HUES64 (cell line): Measurements from ENCODE around the gene LZIC.
A peak's percentile ranks its signal among the peaks of the same experiment; 100 is the strongest.

ENCODE experiments used
- H3K27ac ChIP-seq: 2 replicates; pipeline ENCODE4 v1.7.0; 2013; ENCODE audit warnings: low read depth, low read length, inconsistent platforms
- H3K27me3 ChIP-seq: 2 replicates; pipeline ENCODE4 v1.6.1; 2013; ENCODE audit warnings: mild to moderate bottlenecking, low read length; ENCODE audit not compliant: insufficient read depth
- H3K36me3 ChIP-seq: 2 replicates; pipeline ENCODE4 v1.6.1; 2013; ENCODE audit warnings: mild to moderate bottlenecking, low read length; ENCODE audit not compliant: insufficient read depth
- H3K4me1 ChIP-seq: 2 replicates; pipeline ENCODE4 v1.6.1; 2013; ENCODE audit warnings: mild to moderate bottlenecking, low read length, moderate library complexity; ENCODE audit not compliant: insufficient read depth
- H3K4me3 ChIP-seq: 2 replicates; pipeline ENCODE4 v1.5.1; 2013; ENCODE audit warnings: mild to moderate bottlenecking, low read length, moderate library complexity
- H3K9ac ChIP-seq: 2 replicates; pipeline ENCODE4 v1.6.1; 2013; ENCODE audit warnings: mild to moderate bottlenecking, low read depth, low read length
- H3K9me3 ChIP-seq: 2 replicates; pipeline ENCODE4 v1.6.1; 2013; ENCODE audit warnings: low read depth, low read length; ENCODE audit not compliant: insufficient read depth
- WGBS: fragments of 150-250, 120-280 bp; methylation state at CpG from one replicate; pipeline ENCODE4 v1.1.7; 2013; ENCODE audit warnings: missing lambda C conversion rate; 5-methylcytosine and 5-hydroxymethylcytosine counted together

LZIC gene

DNA sequence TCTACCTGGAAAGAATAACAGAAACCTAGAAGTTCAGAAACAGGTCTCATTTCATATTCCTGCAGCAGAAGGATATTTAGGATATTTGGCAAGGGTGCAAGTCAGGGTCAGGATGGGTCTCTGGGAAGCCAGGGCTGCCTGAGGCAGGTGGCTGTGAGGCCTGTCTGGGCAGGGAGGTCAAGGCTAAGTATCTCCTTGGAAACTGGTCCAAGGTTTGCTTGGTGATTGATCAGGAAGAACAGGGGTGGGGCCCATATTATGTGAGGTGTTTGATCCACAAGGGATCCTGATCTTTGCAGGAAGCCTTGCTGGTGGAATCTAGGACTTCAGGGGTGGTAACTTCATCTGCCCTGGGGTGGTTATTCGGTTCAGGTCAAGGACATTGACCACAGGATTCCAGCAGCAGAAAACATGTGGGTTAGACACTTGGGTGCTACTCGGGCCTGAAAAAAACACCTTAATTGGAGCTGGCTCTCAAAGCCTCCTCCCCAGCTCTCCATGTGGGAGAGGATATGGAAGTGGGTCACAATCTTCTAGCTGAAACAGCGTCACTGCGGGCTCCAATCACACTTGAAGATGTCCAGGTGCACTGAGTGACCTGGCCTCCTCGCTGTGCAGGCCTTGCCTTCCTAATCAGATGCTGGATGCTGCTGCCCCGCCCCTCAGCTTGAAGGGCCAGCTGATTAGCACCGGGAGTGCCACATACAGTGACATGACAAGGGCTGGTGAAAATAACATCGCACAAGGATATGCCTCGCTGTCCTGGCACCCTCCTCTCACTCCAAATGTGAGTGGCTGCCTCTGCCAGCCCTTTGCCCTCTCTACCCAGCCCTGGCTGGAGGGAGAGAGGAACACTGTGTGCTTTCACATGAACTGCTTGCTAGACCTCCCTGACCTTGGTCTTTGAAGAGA, 41.8 kb downstream of the LZIC start:
- no peaks in the 10 kb centered on the region for H3K9me3 ChIP-seq
- H3K27ac ChIP-seq = no peak overlapping the region
- no peaks in the 10 kb centered on the region for H3K36me3 ChIP-seq
- no peak overlapping the region for H3K9ac ChIP-seq
- no peaks in the 10 kb centered on the region for H3K27me3 ChIP-seq
- H3K4me3 ChIP-seq = no peak overlapping the region
- H3K4me1 ChIP-seq = peaks cover 4% of the 10 kb centered on the region; the same call in 1 of the 2 replicates
- 89% methylated on average over 9 of the region's 9 CpGs for WGBS

DNA sequence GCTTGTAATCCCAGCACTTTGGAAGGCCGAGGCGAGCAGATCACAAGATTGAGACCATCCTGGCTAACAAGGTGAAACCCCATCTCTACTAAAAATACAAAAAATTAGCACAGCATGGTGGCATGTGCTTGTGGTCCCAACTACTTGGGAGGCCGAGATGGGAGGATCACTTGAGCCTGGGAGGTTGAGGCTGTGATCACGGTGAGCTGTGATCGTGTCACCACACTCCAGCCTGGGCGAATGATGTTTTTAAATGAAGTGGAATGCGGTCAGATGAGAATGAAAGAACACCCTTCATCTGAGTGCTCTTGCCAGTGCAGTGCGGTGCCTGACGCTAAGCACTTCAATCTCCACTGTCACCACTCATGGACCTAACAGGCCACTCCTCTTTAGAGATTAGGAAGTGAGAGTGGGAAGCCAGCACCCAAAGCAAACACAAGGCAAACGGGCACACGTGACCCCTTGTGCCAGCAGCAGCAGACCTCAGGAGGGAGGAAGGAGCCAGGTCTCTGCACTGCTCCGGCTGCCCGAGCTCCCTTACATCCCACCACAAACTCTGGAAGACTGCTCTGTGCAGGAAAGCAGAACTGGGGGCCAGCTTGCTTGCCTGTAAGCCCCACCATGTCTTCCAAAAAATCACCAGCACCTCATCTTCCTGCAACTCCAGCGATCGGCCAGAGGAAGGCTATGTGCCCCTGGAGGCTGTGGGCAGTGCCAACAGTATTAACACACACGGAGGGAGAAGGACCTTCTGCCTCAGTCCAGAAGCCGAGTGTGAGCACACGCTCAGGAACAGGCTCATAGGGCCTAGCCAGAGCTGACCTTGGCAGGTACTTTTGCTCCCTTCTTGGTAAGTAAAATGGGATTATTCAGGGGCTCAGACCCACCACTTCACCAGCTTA, 42.8 kb downstream of the LZIC start:
- H3K27me3 ChIP-seq = no peaks in the 10 kb centered on the region
- no peak overlapping the region for H3K4me3 ChIP-seq
- H3K4me1 ChIP-seq = peaks cover 4% of the 10 kb centered on the region; the same call in 1 of the 2 replicates
- H3K9me3 ChIP-seq = no peaks in the 10 kb centered on the region
- no peak overlapping the region for H3K27ac ChIP-seq
- no peak overlapping the region for H3K9ac ChIP-seq
- WGBS = 93% methylated on average over 18 of the region's 18 CpGs
- no peaks in the 10 kb centered on the region for H3K36me3 ChIP-seq

DNA sequence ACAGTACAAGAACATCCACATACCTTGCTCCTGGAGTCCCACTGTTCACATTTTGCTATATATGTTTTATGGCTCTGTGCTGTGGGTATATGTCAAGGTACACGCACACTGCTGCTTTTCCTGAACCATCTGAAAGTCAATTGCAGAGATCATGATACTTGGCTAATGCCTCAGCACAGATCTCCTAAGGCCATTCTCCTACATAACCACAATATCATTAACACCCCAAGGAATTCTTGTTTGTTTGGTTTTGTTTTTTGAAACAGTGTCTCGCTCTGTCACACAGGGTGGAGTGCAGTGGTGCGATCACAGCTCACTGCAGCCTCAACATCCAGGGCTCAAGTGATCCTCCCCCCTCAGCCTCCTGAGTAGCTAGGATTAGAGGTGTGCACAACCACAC, 49.1 kb downstream of the LZIC start:
- Histone ChIP-seq H3K36me3 (0 out of 2 replicates have a peak, but pooled peaks cover 5% of the 10 kb centered on the region), H3K27me3 (no peaks in the 10 kb centered on the region), H3K9ac (no peak overlapping the region), H3K9me3 (no peaks in the 10 kb centered on the region), H3K4me3 (no peak overlapping the region), H3K4me1 (peaks cover 27% of the 10 kb centered on the region), H3K27ac (no peak overlapping the region)
- 100% methylated on average over 3 of the region's 3 CpGs for WGBS

DNA sequence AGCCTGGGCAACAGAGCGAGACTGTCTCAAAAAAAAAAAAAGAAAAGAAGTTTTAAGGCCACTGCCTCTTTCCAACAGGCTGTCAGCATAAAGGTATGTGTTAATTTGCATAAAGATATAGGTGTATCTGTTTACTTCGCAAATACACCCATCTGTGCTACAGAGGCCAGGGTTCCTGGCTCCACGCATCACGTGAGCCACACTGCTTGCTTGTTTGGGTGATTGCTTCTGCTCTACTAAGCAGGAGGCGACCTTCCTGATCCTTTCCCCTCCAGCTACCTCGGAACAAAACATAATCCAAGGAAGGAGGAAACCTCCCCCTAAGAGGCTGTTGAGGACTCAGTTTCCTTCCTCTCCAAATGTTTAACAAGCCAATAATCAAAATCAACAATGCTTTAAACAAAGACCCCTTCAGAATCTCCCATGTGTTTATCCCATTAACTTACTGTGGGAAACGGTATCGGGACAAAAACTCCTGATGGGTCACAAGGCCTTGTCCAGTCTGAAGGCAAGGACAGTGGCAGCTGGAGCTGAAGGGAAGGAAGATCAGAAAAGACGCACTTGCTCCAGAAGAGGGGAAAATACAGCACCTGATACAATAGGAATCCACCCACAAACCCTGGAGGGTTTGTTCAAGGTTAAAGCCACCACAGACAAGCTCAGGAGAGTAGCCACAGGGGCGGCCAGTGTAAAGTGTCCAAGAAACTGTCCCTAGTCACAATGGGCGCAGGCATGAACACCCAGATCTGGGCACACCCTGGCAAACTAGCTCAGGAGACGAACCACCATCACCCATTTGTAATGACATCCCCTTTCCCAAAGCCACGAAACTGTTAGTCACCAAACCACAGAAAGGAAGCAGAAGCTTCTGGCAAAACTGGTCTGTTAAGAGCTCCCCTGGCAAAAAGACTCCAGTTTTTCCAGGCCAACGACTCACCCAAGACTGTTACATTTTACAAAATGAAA, 50.3 kb downstream of the LZIC start:
- Histone ChIP-seq H3K4me1 (peaks cover 31% of the 10 kb centered on the region), H3K36me3 (0 out of 2 replicates have a peak, but pooled peaks cover 5% of the 10 kb centered on the region), H3K9me3 (no peaks in the 10 kb centered on the region), H3K4me3 (no peak overlapping the region), H3K27me3 (no peaks in the 10 kb centered on the region), H3K27ac (peak overlapping the region; percentile 19; the same call in 1 of the 2 replicates), H3K9ac (peak overlapping the region; percentile 5; the same call in 1 of the 2 replicates)
- WGBS = 89% methylated on average over 14 of the region's 14 CpGs

DNA sequence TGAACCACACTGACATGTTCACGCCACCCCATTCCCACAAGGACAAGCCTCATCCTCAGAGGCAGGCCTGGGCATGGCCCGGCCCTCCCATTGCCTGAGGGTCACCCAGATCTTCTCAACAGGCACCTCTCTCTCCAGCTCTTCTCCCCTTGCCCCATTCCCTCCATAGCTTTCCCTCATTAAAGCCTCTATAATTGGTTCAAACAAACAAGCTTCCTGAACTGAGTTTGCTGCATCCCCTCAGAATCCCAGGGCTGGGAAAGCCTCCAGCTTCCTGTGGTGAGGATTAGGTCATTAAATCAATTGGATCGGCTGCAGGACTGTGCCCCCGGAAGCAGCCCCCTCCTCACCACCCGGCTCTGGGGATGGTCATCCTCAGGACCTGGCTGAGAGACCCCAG, 52.0 kb downstream of the LZIC start:
- 0 out of 2 replicates have a peak, but pooled peaks cover 5% of the 10 kb centered on the region for H3K36me3 ChIP-seq
- H3K27me3 ChIP-seq = no peaks in the 10 kb centered on the region
- no peak overlapping the region for H3K4me3 ChIP-seq
- H3K27ac ChIP-seq = peak overlapping the region; percentile 69
- H3K9me3 ChIP-seq = no peaks in the 10 kb centered on the region
- H3K4me1 ChIP-seq = peaks cover 35% of the 10 kb centered on the region
- WGBS = 64% methylated on average over 5 of the region's 5 CpGs
- no peak overlapping the region for H3K9ac ChIP-seq

DNA sequence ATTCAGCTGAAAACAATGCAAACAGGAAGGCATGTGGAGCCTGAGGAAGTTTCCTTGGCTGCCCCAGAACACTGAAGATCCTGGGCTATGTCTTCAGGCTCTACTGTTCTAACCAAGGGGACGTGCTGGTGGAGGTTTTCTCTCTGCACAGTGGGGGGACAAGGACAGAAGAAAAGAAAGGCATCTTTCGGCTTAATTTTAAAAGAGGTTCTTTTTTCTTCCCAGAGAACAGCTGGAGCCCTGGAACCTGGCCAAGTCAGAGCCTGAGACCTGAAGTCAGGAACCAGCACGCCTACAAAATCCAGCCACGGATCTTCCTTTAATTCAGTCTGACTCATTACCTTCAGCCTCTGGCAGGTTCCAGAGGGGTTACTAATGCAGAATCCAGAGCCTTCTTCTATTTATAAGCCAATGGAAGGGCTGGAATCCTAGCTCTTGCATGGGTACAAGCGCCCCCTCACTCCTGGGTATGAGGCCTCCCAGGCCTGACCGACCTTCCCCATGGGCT, 52.9 kb downstream of the LZIC start:
- no peaks in the 10 kb centered on the region for H3K27me3 ChIP-seq
- H3K27ac ChIP-seq = peak overlapping the region; percentile 69
- peaks cover 39% of the 10 kb centered on the region for H3K4me1 ChIP-seq
- 48% methylated on average over 6 of the region's 6 CpGs for WGBS
- H3K4me3 ChIP-seq = no peak overlapping the region
- H3K9ac ChIP-seq = no peak overlapping the region
- H3K36me3 ChIP-seq = 0 out of 2 replicates have a peak, but pooled peaks cover 5% of the 10 kb centered on the region
- no peaks in the 10 kb centered on the region for H3K9me3 ChIP-seq

DNA sequence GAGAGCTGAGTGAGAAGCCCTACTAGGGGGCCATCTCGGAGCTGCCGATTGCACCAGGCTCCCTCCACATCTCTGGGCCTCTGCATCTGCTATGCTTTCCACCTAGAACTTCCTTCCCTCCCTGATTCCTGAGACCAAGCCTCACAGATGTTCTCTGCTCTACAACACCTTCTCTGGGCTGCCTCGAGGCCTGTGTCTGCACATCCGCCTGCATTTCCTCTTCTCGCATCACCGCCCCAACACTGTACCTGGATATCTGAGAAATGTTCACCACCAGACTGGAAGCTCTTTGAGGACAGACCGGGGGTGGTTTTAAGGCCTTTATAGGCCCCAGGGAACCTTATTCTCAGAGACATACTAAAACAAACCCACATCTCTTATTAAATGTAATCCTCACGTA, 53.8 kb downstream of the LZIC start:
- Histone ChIP-seq H3K9me3 (no peaks in the 10 kb centered on the region), H3K27me3 (no peaks in the 10 kb centered on the region), H3K4me1 (peaks cover 39% of the 10 kb centered on the region), H3K4me3 (no peak overlapping the region), H3K9ac (no peak overlapping the region), H3K36me3 (0 out of 2 replicates have a peak, but pooled peaks cover 5% of the 10 kb centered on the region), H3K27ac (peak overlapping the region; percentile 69)
- WGBS = 94% methylated on average over 7 of the region's 8 CpGs

DNA sequence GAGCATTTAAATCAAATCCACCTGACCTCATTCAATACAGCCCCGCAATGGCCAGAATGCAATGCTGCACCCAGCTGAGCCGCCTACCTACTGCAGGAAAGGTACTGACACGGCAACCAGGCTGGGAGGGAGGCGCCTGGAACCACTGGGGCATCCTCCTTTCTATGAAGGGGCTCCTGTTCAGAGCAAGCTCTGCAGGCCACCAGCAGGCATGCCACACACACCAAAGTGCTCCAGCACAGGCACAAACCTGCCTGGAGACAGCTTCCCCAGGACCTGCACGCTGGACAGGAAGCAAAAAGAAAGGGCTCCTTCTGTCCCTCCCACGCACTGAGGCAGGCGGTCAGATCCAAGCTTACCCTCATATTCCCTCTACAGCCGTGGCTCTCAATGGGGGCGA, 54.3 kb downstream of the LZIC start:
- 88% methylated on average over 9 of the region's 9 CpGs for WGBS
- Histone ChIP-seq H3K36me3 (0 out of 2 replicates have a peak, but pooled peaks cover 5% of the 10 kb centered on the region), H3K9me3 (no peaks in the 10 kb centered on the region), H3K27me3 (no peaks in the 10 kb centered on the region), H3K4me3 (no peak overlapping the region), H3K4me1 (peaks cover 39% of the 10 kb centered on the region), H3K9ac (peak overlapping the region; percentile 22; the same call in 1 of the 2 replicates), H3K27ac (peak overlapping the region; percentile 7; the same call in 1 of the 2 replicates)

DNA sequence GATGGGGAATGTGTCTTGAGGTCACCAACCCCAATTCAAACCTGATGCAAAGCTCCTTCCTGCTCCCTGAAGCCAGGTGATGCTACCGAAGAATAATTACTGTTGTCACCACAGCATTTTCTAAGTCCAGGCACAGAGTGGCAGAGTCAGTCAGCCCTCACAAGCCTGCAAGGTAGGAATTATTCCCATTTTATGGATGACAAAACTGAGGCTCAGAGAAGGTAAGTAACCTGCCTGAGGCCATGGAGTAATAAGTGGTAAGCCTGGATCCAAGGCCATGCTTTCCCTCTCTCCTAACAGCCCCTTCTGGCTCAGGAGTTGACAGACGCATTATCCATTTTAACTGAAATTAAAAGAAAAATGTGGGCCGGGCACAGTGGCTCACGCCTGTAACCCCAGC, 56.1 kb downstream of the LZIC start:
- no peak overlapping the region for H3K9ac ChIP-seq
- H3K36me3 ChIP-seq = 0 out of 2 replicates have a peak, but pooled peaks cover 5% of the 10 kb centered on the region
- H3K27me3 ChIP-seq = no peaks in the 10 kb centered on the region
- WGBS = 96% methylated on average over 4 of the region's 4 CpGs
- H3K27ac ChIP-seq = no peak overlapping the region
- H3K4me3 ChIP-seq = no peak overlapping the region
- no peaks in the 10 kb centered on the region for H3K9me3 ChIP-seq
- H3K4me1 ChIP-seq = peaks cover 33% of the 10 kb centered on the region
